Muscle layer of colon (tissue), 2 donors: ENCODE data around the gene CYP2A7.
"Not testable (repeated sequence)": the region's sequence is repeated elsewhere in the genome, so short reads cannot be mapped to it uniquely, and the experiment has no call there.

ENCODE experiments used
- H3K27ac ChIP-seq: one replicate; pipeline ENCODE4 v1.7.0; 2013; ENCODE audit warnings: low read depth, mild to moderate bottlenecking, low read length, moderate library complexity
- H3K27me3 ChIP-seq, 2 donors: one replicate each; pipeline ENCODE4 v1.7.0; 2013; ENCODE audit warnings: low read length in 2 of 2, mild to moderate bottlenecking in 2 of 2; ENCODE audit not compliant: insufficient read depth in 2 of 2, control insufficient read depth in 1 of 2
- H3K36me3 ChIP-seq: one replicate; pipeline ENCODE4 v1.7.0; 2013; ENCODE audit warnings: mild to moderate bottlenecking, low read length; ENCODE audit not compliant: insufficient read depth
- H3K4me1 ChIP-seq: one replicate; pipeline ENCODE4 v1.7.0; 2013; ENCODE audit warnings: mild to moderate bottlenecking, low read length; ENCODE audit not compliant: insufficient read depth
- H3K4me3 ChIP-seq, 2 donors: one replicate each; pipeline ENCODE4 v1.7.0; 2013; ENCODE audit warnings: low read length in 2 of 2, low read depth in 1 of 2, mild to moderate bottlenecking in 1 of 2, moderate library complexity in 1 of 2
- H3K9ac ChIP-seq: one replicate; pipeline ENCODE4 v1.7.0; 2013; ENCODE audit warnings: low read length
- H3K9me3 ChIP-seq: one replicate; pipeline ENCODE4 v1.7.0; 2013; ENCODE audit warnings: mild to moderate bottlenecking, low read length
- donor health status: abdominal sarcoma.
- donor health status: Adenocarcinoma of cecum.

The CYP2A7 gene

GRCh38 chr19:40862785-40863184, 19.2 kb downstream of the CYP2A7 start:
- Histone ChIP-seq H3K4me1 (no peaks in the 10 kb centered on the region), H3K4me3 (no peak overlapping the region), H3K27ac (no peak overlapping the region), H3K9me3 (no peaks in the 10 kb centered on the region), H3K36me3 (no peaks in the 10 kb centered on the region), H3K9ac (no peak overlapping the region), H3K27me3 (no peaks in the 10 kb centered on the region)

DNA sequence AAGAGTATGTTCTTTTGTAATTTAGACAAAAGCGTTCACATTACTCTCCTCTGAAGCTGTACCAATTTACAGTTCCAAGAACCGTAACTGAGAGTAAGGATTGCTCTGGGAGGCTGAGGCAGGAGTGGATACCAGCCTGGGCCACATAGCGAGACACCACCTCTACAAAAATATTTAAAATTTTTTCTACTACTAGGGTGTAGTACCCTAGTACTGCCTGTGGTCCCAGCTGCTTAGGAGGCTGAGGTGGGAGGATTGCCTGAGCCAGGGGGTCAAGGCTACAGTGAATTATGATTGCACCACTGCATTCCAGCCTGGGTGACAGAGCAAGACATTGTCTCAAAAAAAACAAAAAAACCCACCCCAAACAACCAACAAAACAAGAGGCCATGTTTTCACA, 19.7 kb downstream of the CYP2A7 start:
- H3K4me1 ChIP-seq: no peaks in the 10 kb centered on the region
- no peak overlapping the region for H3K9ac ChIP-seq
- no peaks in the 10 kb centered on the region for H3K36me3 ChIP-seq
- H3K27me3 ChIP-seq: no peaks in the 10 kb centered on the region
- H3K9me3 ChIP-seq: no peaks in the 10 kb centered on the region
- no peak overlapping the region for H3K27ac ChIP-seq
- H3K4me3 ChIP-seq: no peak overlapping the region

- H3K4me1 ChIP-seq: no peaks in the 10 kb centered on the region
- no peaks in the 10 kb centered on the region for H3K9me3 ChIP-seq
- no peak overlapping the region for H3K9ac ChIP-seq
- H3K4me3 ChIP-seq: no peak overlapping the region
- H3K36me3 ChIP-seq: no peaks in the 10 kb centered on the region
- no peak overlapping the region for H3K27ac ChIP-seq
- H3K27me3 ChIP-seq: no peaks in the 10 kb centered on the region
Observed at GRCh38 chr19:40858109-40858508, 23.9 kb downstream of the CYP2A7 start.

GRCh38 chr19:40852467-40853152, 29.4 kb downstream of the CYP2A7 start:
- not testable (repeated sequence) for H3K4me1 ChIP-seq, H3K27me3 ChIP-seq, H3K27ac ChIP-seq, H3K9ac ChIP-seq, H3K9me3 ChIP-seq, H3K4me3 ChIP-seq, H3K36me3 ChIP-seq

DNA sequence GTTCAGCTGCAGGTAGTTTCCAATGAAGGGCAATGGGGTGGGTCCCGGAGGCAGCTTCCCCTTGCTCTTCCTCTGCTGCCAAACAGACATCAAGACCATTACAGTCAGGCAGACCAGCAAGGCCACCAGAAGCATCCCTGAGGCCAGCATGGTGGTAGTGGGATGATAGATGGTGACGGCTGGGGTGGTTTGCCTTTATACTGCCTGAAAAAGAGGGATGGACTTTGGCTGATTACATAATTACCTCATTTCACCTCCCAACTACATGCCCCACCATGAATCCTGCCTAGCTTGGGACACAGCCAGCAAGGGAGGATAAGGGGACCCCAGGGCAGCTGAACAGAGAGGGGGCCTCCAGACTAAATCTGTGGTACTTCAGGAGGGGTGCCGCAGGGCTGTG, 31.8 kb downstream of the CYP2A7 start, which contains the start of gene CYP2A6:
TSS of gene CYP2A6 (minus strand) at position 171 of the 400 bp plus-strand sequence. CDS start at position 150, 21 bp downstream.
- H3K9ac ChIP-seq, H3K4me1 ChIP-seq, H3K27ac ChIP-seq, H3K9me3 ChIP-seq, H3K27me3 ChIP-seq, H3K36me3 ChIP-seq, H3K4me3 ChIP-seq: not testable (repeated sequence)

DNA sequence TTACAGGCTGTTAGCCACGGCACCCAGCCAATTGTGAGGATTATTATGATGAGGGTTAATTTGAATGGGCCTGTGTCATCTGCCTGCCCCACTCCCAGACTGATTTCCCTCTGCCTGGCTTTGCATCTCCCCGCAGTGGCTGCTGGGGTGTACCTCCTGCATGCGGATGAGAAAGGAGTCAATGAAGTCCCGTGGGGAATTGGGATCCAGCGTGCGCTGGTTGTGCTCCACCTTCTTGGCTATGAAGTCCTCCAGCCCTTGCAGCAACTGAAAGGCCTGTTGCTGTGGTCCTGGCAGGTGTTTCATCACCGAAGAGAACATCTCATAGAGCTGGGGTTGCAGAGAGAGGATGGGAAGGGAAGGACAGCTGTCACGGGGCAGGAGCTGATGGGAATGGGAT, 35.3 kb downstream of the CYP2A7 start:
- H3K4me1 ChIP-seq, H3K9me3 ChIP-seq, H3K27me3 ChIP-seq, H3K36me3 ChIP-seq, H3K9ac ChIP-seq, H3K27ac ChIP-seq, H3K4me3 ChIP-seq: not testable (repeated sequence)

- not testable (repeated sequence) for H3K27ac ChIP-seq, H3K27me3 ChIP-seq, H3K36me3 ChIP-seq, H3K9me3 ChIP-seq, H3K9ac ChIP-seq, H3K4me3 ChIP-seq, H3K4me1 ChIP-seq
Observed at GRCh38 chr19:40843653-40844052, 38.4 kb downstream of the CYP2A7 start.

- H3K9ac ChIP-seq, H3K9me3 ChIP-seq, H3K4me3 ChIP-seq, H3K36me3 ChIP-seq, H3K4me1 ChIP-seq, H3K27me3 ChIP-seq, H3K27ac ChIP-seq: not testable (repeated sequence)
Observed at GRCh38 chr19:40842997-40843652, 38.9 kb downstream of the CYP2A7 start.

- not testable (repeated sequence) for H3K27ac ChIP-seq, H3K4me1 ChIP-seq, H3K36me3 ChIP-seq, H3K4me3 ChIP-seq, H3K27me3 ChIP-seq, H3K9ac ChIP-seq, H3K9me3 ChIP-seq
Observed at GRCh38 chr19:40842012-40842411, 40.0 kb downstream of the CYP2A7 start.

- not testable (repeated sequence) for H3K9me3 ChIP-seq, H3K27ac ChIP-seq, H3K27me3 ChIP-seq
Observed at GRCh38 chr19:40838477-40838876, 43.6 kb downstream of the CYP2A7 start.

GRCh38 chr19:40836754-40837429, 45.1 kb downstream of the CYP2A7 start:
- peaks cover 1% of the 10 kb centered on the region for H3K4me1 ChIP-seq
- H3K9me3 ChIP-seq: no peaks in the 10 kb centered on the region

More at GRCh38 chr19:40838477-40838876, 43.6 kb downstream of the CYP2A7 start:
- not testable (repeated sequence) for H3K9ac ChIP-seq, H3K4me3 ChIP-seq, H3K4me1 ChIP-seq, H3K36me3 ChIP-seq

More at GRCh38 chr19:40836754-40837429, 45.1 kb downstream of the CYP2A7 start:
- H3K27ac ChIP-seq: no peak overlapping the region
- no peaks in the 10 kb centered on the region for H3K36me3 ChIP-seq
- no peak overlapping the region for H3K9ac ChIP-seq
- no peaks in the 10 kb centered on the region for H3K27me3 ChIP-seq
- H3K4me3 ChIP-seq: no peak overlapping the region
